Vagina (tissue), 2 donors: ENCODE data around the gene CACNA2D4.

Experiments
- CTCF ChIP-seq, 3 experiments: fragments of 450-650 bp in 2 of 3; fragments of 200-600 bp in 1 of 3; sonication (generic) in 1 of 3; IDR thresholded peaks; one replicate each; pipeline ENCODE4 v1.5.1; 2017 to 2019; ENCODE audit warnings: antibody characterized with exemption in 3 of 3, mild to moderate bottlenecking in 2 of 3, moderate library complexity in 2 of 3
- POLR2A ChIP-seq, 2 donors: fragments of 450-650 bp; IDR thresholded peaks; one replicate each; pipeline ENCODE4 v1.6.1; 2017; ENCODE audit warnings: antibody characterized with exemption in 2 of 2, mild to moderate bottlenecking in 2 of 2, moderate library complexity in 2 of 2
- POLR2AphosphoS5 ChIP-seq, 2 donors: sonication (generic); formaldehyde crosslinking; IDR thresholded peaks; one replicate each; pipeline ENCODE4 v1.9.0; 2017; ENCODE audit warnings: antibody characterized with exemption in 2 of 2, mild to moderate bottlenecking in 2 of 2, low read depth in 1 of 2; ENCODE audit not compliant: insufficient read depth in 1 of 2

- no peak for TF ChIP-seq POLR2AphosphoS5 (IDR thresholded peaks at IDR 0.05; ENCODE audit: insufficient read depth in 1 of 2, low read depth in 1 of 2)
- no peak for TF ChIP-seq CTCF (IDR thresholded peaks at IDR 0.05)
- no peak for TF ChIP-seq POLR2A (IDR thresholded peaks at IDR 0.05)
Observed at GRCh38 chr12:1864456-1864855, 54.0 kb downstream of the CACNA2D4 start.
